ENCODE measurements around the gene CHMP2A. TPM values are rescaled to one million over a fixed set of nuclear protein-coding genes. Genes with fewer than 3 reads are reported as not detected.
A peak's percentile ranks its signal among the peaks of the same experiment; 100 is the strongest.

The CHMP2A gene
- total RNA-seq, 2 experiments from 2014 or later: 137 to 144 TPM

DNA sequence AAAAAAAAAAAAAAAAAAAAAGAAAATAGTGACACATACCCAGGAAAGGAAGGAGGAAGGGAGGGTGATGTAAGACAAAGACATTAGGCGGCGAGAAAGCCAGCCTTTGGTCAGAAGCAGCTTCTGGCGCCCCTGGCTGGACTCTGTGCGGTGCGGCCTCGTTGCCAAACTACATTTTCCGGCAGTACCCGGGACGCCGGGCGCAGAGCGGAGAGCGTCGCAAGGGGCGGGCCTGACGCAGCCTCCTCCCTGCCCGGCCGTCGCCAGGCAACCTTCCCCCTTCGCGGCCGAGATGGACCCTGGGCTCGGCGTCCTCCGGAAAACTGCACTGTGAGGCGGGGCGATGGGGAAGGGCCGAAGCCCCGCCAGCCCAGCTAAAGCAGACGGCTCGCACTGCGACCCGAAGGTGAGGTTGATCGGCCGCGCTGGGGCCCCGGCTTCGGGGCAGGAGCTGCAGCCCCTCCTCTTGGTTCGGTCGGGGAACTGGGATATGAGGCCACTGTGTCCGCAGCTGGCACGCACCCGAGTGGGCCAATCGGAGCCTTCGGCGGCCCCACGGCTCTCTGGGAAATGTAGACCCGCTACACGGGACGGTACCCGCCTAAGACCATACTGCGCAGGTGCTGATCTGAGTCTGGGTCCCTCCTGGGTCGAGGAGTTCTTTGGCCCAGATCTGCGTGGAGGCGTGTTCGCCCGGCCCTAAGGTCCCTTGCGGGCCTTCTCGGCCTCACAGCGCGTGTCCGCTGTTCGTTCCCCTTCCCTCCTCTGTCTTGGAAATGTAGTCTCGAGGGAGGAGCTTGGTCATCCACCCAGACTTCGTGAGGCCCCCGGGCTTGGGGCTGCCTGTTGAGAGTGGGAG is 20.5 kb upstream of the CHMP2A start:
- Mint-ChIP-seq H3K27me3 (no peaks in the 10 kb centered on the region), H3K4me3 (peak overlapping the region; percentile 83), H3K27ac (peak overlapping the region; percentile 97), H3K36me3 (ENCODE audit: low read depth) (peaks cover 23% of the 10 kb centered on the region), H3K9me3 (no peaks in the 10 kb centered on the region), H3K4me1 (peaks cover 60% of the 10 kb centered on the region)
- DNase-seq: peak; percentile 86
- POLR2A ChIA-PET: interaction anchor here (1.0 to 3.1 kb wide), 9 partner anchors 13 to 297 kb away, joined by 3 to 31 read pairs (median 12); partner anchors contain the start of genes CHMP2A, TRIM28, UBE2M and ZBTB45
- CTCF ChIA-PET: interaction anchor here (0.8 to 3.8 kb wide), 7 partner anchors 13 to 124 kb away, joined by 3 to 17 read pairs (median 4); partner anchors contain the start of genes CHMP2A, ZBTB45 and ZNF324B

- DNase-seq: no peak
- H3K4me1 Mint-ChIP-seq: peaks cover 52% of the 10 kb centered on the region
Measured at GRCh38 chr19:58573658-58574164, 18.8 kb upstream of the CHMP2A start.

DNA sequence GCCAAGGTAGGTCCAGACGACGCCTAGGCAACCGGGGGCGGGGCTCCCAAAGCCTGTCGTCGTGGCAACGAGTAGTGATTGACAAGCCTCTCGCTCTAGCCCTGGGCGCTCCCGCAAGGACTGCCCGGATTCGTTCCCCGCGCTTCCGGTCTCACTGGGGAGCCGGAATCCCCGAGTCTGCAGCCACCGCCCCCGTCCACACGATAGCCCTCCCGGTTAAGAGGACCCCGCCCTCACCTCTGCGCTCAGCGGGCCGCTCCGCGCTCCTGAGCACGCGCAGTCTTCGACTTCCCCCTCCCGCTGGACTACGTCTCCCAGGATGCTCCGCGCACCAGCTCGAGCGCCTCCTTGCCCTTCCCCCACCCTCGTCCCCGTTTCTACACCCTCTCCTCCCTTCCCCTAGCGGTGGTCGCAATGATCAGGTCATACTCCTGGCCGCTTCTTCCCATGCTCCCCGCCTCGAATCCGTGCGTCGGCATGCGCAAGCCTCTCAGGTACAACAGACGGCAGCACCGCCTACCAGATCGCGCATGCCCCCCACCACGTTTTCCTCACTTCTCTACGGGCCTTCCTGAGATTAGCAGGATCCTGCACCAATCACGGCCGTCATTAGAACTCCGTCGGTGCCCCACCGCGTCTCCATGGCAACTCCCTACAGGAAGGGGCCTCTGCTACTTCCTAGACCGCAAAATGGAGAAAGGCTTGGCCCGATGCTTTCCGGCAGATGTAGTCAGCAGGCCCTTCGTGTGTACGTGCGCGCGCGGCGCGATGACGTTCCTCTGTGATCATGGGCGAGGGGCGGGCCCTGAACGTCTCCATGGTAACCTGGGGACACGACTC is 18.1 kb upstream of the CHMP2A start, which contains the start of gene MZF1:
TSS of gene MZF1 (minus strand) at position 518 of the 840 bp plus-strand sequence. CDS start 1,946 bp downstream, outside the sequence.
- Mint-ChIP-seq H3K4me1 (peaks cover 52% of the 10 kb centered on the region), H3K36me3 (ENCODE audit: low read depth) (peaks cover 25% of the 10 kb centered on the region), H3K4me3 (peak within 1 kb of the TSS; percentile 83), H3K9me3 (no peaks in the 10 kb centered on the region), H3K27ac (peak within 1 kb of the TSS; percentile 97), H3K27me3 (no peaks in the 10 kb centered on the region)
- POLR2A ChIA-PET: interaction anchor here (1.3 to 3.2 kb wide), 4 partner anchors 11 to 54 kb away, joined by 3 to 46 read pairs (median 9); partner anchors contain the start of genes CHMP2A and ZBTB45
- CTCF ChIA-PET: interaction anchor here (1.0 to 2.4 kb wide), 2 partner anchors 53 to 59 kb away, joined by 3 to 11 read pairs; partner anchors contain the start of gene ZBTB45
- peak; percentile 100 for DNase-seq

More at GRCh38 chr19:58573658-58574164, 18.8 kb upstream of the CHMP2A start:
- H3K27me3 Mint-ChIP-seq: no peaks in the 10 kb centered on the region
- POLR2A ChIA-PET: interaction anchor here (2.9 to 3.1 kb wide), 2 partner anchors 15 to 54 kb away, joined by 12 to 21 read pairs; partner anchors contain the start of genes UBE2M and ZBTB45
- H3K27ac Mint-ChIP-seq: peak overlapping the region; percentile 97
- no peaks in the 10 kb centered on the region for H3K9me3 Mint-ChIP-seq
- H3K36me3 Mint-ChIP-seq (ENCODE audit: low read depth): peaks cover 25% of the 10 kb centered on the region
- H3K4me3 Mint-ChIP-seq: peak overlapping the region; percentile 83
- CTCF ChIA-PET: interaction anchor here (1.4 to 3.8 kb wide), 2 partner anchors 60 to 122 kb away, joined by 4 to 17 read pairs; partner anchors contain the start of gene ZNF324B

GRCh38 chr19:58572026-58572817 is 17.3 kb upstream of the CHMP2A start:
- CTCF ChIA-PET: interaction anchor here (1.0 to 2.4 kb wide), 2 partner anchors 52 to 58 kb away, joined by 3 to 11 read pairs; partner anchors contain the start of gene ZBTB45
- Mint-ChIP-seq H3K4me3 (peak overlapping the region; percentile 83), H3K9me3 (no peaks in the 10 kb centered on the region), H3K36me3 (ENCODE audit: low read depth) (peaks cover 25% of the 10 kb centered on the region), H3K4me1 (peaks cover 48% of the 10 kb centered on the region), H3K27ac (peak overlapping the region; percentile 97), H3K27me3 (no peaks in the 10 kb centered on the region)
- peak; percentile 16 for DNase-seq
- POLR2A ChIA-PET: interaction anchor here (1.3 to 3.2 kb wide), 4 partner anchors 11 to 53 kb away, joined by 3 to 46 read pairs (median 9); partner anchors contain the start of genes CHMP2A and ZBTB45

DNA sequence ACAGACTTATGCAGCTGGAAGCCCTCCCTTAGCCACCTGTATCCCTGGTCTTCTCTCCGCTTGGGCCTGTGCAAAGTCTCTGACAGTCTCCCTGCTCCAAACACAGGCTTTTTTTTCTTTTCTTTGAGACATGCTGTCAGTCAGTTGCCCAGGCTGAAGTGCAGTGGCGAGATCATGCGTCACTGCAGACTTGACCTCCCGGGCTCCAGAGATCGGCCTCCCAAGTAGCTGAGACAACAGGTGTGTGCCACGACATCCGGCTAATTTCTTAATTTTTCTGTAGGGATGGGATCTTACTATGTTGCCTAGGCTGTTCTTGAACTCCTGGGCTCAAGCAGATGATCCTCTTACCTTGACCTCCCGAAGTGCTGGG is 16.7 kb upstream of the CHMP2A start:
- CTCF ChIA-PET: interaction anchor here (2.4 kb wide), 1 partner anchor 52 kb away, joined by 11 read pairs; the partner anchor contains the start of gene ZBTB45
- Mint-ChIP-seq H3K27me3 (no peaks in the 10 kb centered on the region), H3K9me3 (no peaks in the 10 kb centered on the region), H3K27ac (peak overlapping the region; percentile 97), H3K4me3 (peak overlapping the region; percentile 83), H3K4me1 (peaks cover 47% of the 10 kb centered on the region), H3K36me3 (ENCODE audit: low read depth) (peaks cover 28% of the 10 kb centered on the region)
- POLR2A ChIA-PET: interaction anchor here (1.4 to 3.2 kb wide), 4 partner anchors 10 to 52 kb away, joined by 4 to 46 read pairs (median 9); partner anchors contain the start of genes CHMP2A and ZBTB45
- DNase-seq: peak; percentile 15

- Mint-ChIP-seq H3K27ac (no peak overlapping the region), H3K9me3 (no peaks in the 10 kb centered on the region), H3K4me3 (no peak overlapping the region), H3K27me3 (no peaks in the 10 kb centered on the region), H3K4me1 (peaks cover 45% of the 10 kb centered on the region), H3K36me3 (ENCODE audit: low read depth) (peaks cover 30% of the 10 kb centered on the region)
- ChIA-PET POLR2A (interaction anchor here (1.4 to 3.2 kb wide), 3 partner anchors 9 to 52 kb away, joined by 4 to 46 read pairs (median 9); partner anchors contain the start of genes CHMP2A and ZBTB45), CTCF (interaction anchor here (2.4 kb wide), 1 partner anchor 51 kb away, joined by 11 read pairs; the partner anchor contains the start of gene ZBTB45)
- peak; percentile 14 for DNase-seq
Measured at GRCh38 chr19:58570770-58571574, 16.1 kb upstream of the CHMP2A start.

GRCh38 chr19:58569943-58570670 is 15.2 kb upstream of the CHMP2A start:
- Mint-ChIP-seq H3K27ac (no peak overlapping the region), H3K9me3 (no peaks in the 10 kb centered on the region), H3K36me3 (ENCODE audit: low read depth) (peaks cover 26% of the 10 kb centered on the region), H3K4me1 (peaks cover 39% of the 10 kb centered on the region), H3K27me3 (no peaks in the 10 kb centered on the region), H3K4me3 (no peak overlapping the region)
- ChIA-PET CTCF (no interaction called here), POLR2A (interaction anchor here (1.2 to 3.2 kb wide), 3 partner anchors 9 to 16 kb away, joined by 4 to 46 read pairs (median 5); partner anchors contain the start of gene CHMP2A)
- DNase-seq: peak; percentile 15

DNA sequence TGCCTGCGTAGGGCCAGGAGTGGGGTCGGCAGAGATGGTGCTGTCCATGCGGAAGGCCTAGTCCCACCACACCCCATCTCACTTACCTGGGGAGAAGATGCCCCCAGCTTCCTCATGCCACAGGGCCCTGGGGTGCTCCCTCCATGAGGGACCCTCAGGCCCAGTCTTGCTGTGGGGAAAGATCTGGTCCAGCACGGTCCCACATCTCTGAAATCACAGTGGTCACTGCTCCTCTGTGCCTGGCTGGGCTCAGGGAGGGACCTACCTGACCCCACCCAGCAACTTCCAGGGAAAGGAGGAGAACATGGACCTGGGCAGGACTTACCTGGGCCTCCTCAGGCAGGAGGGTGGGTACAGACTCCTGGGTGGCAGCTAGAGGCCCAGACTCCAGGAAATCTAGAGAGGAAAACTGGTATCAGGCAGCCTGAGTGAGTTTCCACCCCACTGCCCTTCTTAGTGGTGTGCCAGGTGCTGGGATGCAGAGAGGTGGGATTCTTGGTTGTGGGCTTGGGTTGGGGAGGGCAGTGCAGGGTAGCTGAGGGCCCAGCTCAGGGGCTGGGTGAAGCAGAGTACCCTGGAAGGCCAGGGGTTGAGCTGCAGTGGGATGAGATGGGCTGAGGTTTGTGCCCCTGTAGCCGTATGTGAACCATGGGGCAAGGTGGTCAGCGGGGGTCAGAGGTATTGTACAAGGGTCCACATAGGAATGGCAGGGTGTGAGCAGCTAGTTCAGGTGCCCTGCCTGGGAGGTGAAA is 14.5 kb upstream of the CHMP2A start:
- POLR2A ChIA-PET: interaction anchor here (1.2 kb wide), 1 partner anchor 15 kb away, joined by 5 read pairs; the partner anchor contains the start of gene CHMP2A
- Mint-ChIP-seq H3K4me3 (no peak overlapping the region), H3K36me3 (ENCODE audit: low read depth) (peaks cover 28% of the 10 kb centered on the region), H3K9me3 (no peaks in the 10 kb centered on the region), H3K4me1 (peaks cover 38% of the 10 kb centered on the region), H3K27me3 (no peaks in the 10 kb centered on the region), H3K27ac (no peak overlapping the region)
- DNase-seq: peak; percentile 15
- CTCF ChIA-PET: no interaction called here

- no peak overlapping the region for H3K27ac Mint-ChIP-seq
Measured at GRCh38 chr19:58568453-58569130, 13.7 kb upstream of the CHMP2A start.

More at GRCh38 chr19:58568453-58569130, 13.7 kb upstream of the CHMP2A start:
- no peaks in the 10 kb centered on the region for H3K27me3 Mint-ChIP-seq
- H3K4me1 Mint-ChIP-seq: peaks cover 38% of the 10 kb centered on the region
- H3K36me3 Mint-ChIP-seq (ENCODE audit: low read depth): peaks cover 28% of the 10 kb centered on the region
- DNase-seq: peak; percentile 11
- ChIA-PET CTCF (interaction anchor here (1.1 kb wide), 1 partner anchor 48 kb away, joined by 3 read pairs; no protein-coding TSS in a partner anchor), POLR2A (interaction anchor here (1.2 kb wide), 1 partner anchor 14 kb away, joined by 5 read pairs; the partner anchor contains the start of gene CHMP2A)
- no peak overlapping the region for H3K4me3 Mint-ChIP-seq
- H3K9me3 Mint-ChIP-seq: no peaks in the 10 kb centered on the region
